NB4 (cell line): Measurements from ENCODE around the gene RBM38.

Experiments
- DNase-seq: peaks from one replicate; pipeline ENCODE4 v3.0.0; 2010; ENCODE audit warnings: low read depth
- H3K4me3 ChIP-seq: one replicate; pipeline ENCODE4 v1.5.1; 2011; ENCODE audit warnings: mild to moderate bottlenecking, low read depth, low read length, moderate library complexity
- CTCF ChIP-seq: IDR thresholded peaks from one replicate; pipeline ENCODE4 v1.5.1; 2012; ENCODE audit warnings: low read depth, low read length
- MAX ChIP-seq: IDR thresholded peaks from 2 replicates; pipeline ENCODE4 v1.6.1; 2011; ENCODE audit warnings: low read depth, low read length
- MYC ChIP-seq: IDR thresholded peaks from 2 replicates; pipeline ENCODE4 v1.6.1; 2011; ENCODE audit warnings: low read depth, low read length
- POLR2A ChIP-seq: IDR thresholded peaks from 2 replicates; pipeline ENCODE4 v1.6.1; 2011; ENCODE audit warnings: mild to moderate bottlenecking; ENCODE audit not compliant: insufficient read length; ENCODE audit errors: extremely low read depth

Gene RBM38

GRCh38 chr20:57382516-57382915 is 8.7 kb upstream of the RBM38 start:
- H3K4me3 ChIP-seq: no peak overlapping the region
- TF ChIP-seq POLR2A (no peak), MYC (no peak), CTCF (no peak), MAX (no peak)
- no peak for DNase-seq

- DNase-seq: no peak
- no peak overlapping the region for H3K4me3 ChIP-seq
- no peak for TF ChIP-seq CTCF
- TF ChIP-seq MAX: no peak
- TF ChIP-seq MYC: no peak
- no peak for TF ChIP-seq POLR2A
These were observed 7.5 kb upstream of the RBM38 start for GRCh38 chr20:57383447-57384347.

- DNase-seq: no peak
- no peak overlapping the region for H3K4me3 ChIP-seq
- no peak for TF ChIP-seq CTCF
- no peak for TF ChIP-seq POLR2A
- TF ChIP-seq MAX: no peak
- TF ChIP-seq MYC: no peak
These were observed 6.7 kb upstream of the RBM38 start for GRCh38 chr20:57384486-57384885.

- DNase-seq: no peak
- no peak overlapping the region for H3K4me3 ChIP-seq
- no peak for TF ChIP-seq CTCF
- TF ChIP-seq MAX: no peak
These were observed 6.0 kb upstream of the RBM38 start for GRCh38 chr20:57384953-57385761.

GRCh38 chr20:57385940-57386339 is 5.3 kb upstream of the RBM38 start:
- TF ChIP-seq MAX (no peak), CTCF (no peak), MYC (no peak), POLR2A (no peak)
- H3K4me3 ChIP-seq: no peak overlapping the region

More at GRCh38 chr20:57385940-57386339, 5.3 kb upstream of the RBM38 start:
- DNase-seq: no peak
